GM18519 (cell line): ENCODE data around the gene NDUFA11.

Experiments used
- ATAC-seq: cut with Tn5 transposase; IDR thresholded peaks from one replicate; pipeline ENCODE4 v1.9.1; 2021; ENCODE audit warnings: mild to moderate bottlenecking, moderate library complexity; ENCODE audit not compliant: unreplicated experiment, low FRiP score

The NDUFA11 gene

DNA sequence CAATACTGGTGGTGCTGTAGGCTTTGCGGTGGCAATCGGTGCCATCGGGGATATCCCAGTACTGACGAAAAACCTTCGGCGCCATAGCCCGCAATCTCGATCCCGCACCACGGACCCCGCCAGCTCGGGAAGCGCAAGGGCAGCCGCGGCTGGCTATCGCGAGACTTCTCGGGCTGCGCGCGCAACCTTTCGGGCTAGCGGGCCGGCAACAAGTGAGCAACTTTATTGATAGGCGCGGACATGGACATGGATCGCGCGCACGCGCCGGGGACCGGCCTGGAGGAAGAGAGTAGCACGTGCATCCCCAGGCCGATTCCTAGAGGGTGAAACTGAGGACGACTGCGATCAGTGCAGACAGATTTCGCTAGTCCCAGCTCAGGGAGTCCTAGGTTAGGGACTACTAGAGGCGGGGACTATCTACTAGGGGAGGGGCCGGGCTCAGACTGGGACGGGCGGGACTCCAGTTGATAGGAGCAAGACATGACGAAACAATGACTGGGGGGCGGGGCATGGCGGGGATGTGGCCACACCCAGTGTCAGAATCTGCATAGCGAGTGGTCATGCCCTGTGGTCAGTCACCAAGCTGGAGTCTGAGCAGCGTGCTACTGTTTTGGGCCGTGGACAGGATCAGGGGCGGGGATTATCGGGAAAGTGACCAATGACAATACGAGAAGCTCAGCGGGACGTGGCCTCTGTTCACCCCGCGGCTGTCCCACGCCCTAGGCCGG, at the start of gene NDUFA11:
Gene NDUFA11 (minus strand): TSS at position 167 of the 728 bp plus-strand sequence. CDS start 82 bp downstream, at position 85.
- peak; percentile 17 for ATAC-seq

DNA sequence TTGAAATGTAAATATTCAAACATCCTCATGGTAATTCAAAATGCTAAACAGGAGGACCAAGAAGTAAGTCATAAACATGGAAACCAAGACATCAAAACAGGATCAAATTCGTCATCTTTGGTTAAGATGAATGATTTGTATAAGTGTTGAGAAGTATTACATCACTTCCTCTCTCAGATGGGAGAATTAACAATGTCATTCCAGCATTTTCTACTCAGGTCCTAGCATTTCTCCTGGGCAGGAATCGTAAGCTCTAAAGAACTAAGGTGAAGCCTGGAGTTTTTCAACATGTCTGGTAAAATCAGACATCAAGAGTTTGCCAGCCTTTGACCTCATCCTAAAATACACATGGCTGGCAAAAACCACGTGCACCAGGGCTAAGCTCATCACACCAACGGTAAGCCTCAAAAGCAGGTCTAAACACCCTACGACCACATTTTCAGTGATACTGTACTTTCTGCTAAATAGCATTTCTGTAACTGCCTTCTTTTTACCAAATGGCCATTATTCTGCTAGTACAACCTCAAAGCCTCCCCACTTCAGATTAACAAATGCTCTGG, 49.5 kb upstream of the NDUFA11 start:
- ATAC-seq = no peak

DNA sequence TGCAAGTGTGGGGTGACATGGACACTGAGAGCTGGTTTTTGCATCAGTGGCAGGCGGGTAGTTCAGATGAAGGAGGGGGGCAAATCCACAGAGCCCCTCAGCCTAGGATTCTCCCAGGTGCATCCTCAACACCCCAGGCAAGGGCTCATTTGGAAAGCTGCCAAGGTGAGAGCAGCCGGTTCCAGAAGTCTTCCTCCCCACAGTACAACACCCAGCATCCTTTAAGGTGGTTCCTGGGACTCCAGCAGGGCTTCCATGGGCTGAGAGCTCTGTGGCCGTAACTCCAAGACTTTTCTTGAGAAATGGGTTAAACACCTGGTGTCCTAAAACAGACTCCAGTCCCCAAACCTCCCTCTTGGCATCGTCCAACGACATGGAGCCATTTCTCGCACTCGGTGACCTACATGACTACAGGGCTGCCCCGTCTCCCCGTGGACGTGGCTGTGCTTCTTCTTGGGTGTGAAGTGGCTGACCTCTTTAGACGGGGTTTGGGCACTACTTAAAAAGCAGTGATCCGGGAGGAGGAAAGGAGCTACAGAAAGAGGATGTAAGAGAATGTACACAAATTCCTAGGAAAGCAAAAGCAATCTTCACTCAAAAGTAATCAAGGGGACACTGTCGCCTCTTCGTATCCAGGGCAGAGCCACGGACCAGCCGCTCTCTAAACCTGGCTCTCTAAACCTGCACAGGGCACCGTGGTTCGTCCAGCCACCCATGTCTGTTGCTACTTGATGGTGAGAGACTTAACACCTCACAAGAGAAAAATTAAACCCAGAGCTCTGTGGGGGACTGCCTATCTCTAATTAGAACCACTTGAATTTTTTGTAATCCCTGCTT, 48.8 kb upstream of the NDUFA11 start:
- no peak for ATAC-seq

DNA sequence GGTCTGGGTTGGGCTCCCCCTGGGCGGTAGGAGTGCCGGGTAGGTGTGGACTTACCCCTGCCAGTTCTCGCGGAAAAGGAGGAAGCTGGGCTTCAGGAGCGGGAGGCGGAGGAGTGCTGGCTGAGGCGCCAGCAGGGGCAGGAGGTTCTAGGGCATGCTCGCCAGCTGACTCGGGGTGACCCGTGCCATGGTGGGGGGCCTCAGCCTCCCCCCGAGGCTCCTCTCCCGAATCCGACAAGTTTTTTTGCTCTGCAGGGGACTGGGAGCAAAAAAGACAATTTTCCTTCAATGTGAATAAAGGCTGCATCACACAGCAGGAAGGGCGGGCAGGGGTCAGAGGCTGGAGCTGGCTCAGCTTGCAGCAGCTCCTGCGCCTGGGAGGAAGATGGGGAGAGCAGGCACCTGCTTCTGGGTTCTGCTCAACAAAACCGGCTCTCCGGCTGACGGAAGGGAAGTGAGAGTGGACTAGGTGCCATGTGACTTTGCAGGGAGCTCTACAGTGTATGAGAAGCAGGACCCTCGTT, 47.8 kb upstream of the NDUFA11 start:
- no peak for ATAC-seq

DNA sequence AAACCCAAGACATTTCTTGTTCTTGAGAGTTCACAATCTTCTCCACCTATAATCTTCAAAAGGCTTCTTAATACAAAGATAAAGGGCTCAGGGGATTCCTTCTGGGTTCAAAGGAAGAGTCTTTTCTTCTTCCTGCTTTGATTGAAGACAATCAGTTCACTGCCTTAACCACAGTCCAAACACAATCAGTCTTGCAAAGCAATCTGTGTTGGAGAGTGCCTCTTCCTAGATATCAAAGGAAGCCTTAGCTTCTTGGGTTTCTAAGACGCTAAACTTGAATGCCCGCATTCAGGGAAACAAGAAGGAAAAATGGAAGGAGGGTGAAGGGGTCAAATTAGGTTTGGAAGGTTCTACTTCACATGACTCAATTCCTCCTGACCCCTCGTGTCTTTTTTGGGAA, 47.2 kb upstream of the NDUFA11 start:
- no peak for ATAC-seq

DNA sequence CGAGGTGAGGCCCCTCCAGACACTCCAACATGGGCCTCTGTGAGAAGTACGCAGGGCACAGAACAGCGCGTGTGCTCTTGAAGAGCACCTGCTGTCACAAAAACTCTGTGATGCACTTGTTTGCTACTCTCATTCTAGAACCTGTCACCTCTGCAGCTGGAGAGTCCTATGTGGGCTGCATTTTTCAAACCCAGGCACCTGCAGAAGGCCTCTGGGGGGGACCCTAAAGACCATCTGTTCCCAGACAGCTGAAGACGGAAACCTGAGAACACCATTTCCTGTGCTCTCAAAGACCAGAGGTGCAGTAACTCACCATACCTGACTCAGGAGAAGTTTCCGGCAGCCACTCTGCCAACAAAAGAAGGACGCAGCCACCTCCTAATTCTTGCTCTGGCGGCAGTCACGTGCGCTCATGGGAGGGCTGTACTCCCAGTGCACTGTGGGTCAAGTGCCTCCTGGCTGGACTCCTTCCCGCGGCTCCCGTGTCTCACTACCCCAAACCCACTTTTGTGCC, 46.3 kb upstream of the NDUFA11 start:
- ATAC-seq = no peak

DNA sequence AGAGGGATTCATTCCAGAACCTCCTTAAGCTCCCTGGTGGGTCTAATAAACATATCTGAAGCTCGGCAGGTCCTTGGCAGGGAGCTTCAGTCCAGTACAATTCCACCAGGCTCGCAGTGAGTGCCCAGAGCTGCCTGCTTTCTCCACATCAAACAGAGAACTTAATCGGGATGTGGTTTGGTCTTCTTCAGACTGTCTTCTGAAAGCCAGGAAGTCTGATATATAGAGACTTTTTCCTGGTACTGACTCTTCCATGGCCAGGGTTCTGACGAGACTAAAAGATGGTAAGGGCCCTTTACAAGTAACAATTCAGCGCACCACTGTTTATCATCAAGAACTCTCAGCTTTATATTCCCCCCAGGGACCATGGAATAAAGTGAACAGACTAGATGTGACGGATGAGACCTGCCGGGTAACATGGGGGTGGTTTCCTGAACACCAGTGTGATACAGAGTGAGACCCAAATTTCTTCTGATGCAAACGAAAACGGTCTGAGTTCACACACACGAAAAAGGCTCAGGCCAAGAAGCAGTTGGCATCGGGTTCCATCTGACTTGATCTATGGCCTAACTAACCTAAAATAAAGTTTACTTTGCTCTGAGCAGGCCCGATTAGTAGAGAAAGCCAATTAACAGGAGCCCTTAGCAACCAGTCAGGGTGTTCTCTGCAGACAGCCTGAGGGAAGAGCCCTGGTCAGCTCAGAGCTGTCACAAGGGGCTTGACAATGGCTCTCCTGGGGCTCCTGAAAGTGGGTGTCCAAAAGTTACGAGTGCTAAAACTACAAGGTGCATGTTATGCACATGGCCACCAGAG, 45.4 kb upstream of the NDUFA11 start:
- no peak for ATAC-seq

DNA sequence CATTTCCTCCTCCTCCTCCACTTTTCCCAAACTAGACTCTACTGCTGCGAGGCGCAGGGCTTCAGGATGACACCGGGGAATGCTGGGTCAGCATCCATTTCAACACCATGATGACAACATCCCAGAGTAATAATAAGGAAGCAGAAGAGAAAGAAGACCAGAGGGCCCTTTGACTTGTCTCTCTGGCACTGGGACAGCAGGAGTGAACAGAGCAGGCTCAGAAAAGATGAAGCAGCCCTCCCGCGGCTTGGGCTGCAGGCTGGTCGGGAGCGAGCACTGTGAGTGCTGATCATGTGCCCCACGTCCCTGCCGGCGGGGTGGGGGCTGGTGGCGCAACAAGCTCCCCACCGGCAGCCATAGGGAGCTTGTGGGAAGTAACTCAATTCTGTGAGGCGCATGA, 43.8 kb upstream of the NDUFA11 start:
- ATAC-seq = no peak

DNA sequence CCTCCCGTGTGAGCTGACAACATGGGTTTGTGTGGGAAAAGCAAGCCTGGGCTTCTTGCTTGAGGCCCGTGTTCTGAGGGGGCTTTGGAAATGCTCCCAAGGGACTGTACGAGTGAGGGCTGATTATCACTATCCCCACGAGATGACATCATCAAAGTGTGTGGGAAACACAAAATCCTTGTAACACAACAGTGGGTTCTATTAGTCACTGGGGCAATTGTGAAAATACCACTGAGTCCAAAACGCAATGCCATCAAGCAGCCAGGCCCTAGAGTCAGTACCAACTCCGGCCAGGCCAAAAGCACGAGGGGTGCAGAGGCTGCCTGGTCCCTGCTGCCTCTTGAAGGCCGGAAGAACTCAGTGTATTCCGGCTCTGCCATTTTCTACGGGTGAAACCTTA, 40.0 kb upstream of the NDUFA11 start:
- ATAC-seq = no peak

DNA sequence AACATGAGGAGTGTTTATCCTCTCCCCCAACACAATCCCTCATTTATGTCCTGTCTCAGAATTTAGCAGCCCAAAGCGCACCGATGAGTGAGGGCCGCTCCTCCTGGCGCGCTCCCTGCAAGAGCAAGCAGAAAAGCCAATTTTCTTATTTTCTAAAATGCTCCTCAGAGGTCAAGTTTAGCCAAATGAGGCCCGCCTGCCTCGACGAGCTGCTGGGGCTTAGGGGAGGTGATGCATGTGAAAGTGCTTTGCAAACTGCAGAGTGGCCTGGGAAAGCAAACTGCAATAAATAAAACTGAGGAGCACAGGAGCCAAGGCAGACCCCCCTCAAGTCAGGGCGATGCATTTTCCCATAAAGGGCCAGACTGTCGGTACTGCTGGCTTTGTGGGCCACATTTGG, 39.5 kb upstream of the NDUFA11 start:
- no peak for ATAC-seq

DNA sequence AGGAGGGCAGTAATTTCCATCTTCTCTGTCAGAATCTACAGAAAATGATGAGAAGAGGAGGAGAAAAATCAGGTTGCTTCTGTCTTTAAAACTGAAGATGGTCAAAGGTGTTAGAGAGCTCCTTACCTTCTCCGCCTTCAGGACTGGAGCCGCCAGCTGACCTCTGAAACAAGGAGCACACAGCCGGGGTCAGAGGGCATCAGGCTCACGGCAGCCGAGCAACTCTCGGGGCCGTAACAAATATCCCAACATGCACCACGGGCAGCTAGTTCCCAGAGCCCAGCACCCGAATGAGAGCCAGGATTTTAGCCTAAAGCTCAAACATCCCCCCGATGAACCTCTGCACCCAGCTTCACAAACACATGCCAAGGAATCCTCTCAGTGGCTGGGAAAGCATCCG, 38.1 kb upstream of the NDUFA11 start:
- ATAC-seq = no peak

DNA sequence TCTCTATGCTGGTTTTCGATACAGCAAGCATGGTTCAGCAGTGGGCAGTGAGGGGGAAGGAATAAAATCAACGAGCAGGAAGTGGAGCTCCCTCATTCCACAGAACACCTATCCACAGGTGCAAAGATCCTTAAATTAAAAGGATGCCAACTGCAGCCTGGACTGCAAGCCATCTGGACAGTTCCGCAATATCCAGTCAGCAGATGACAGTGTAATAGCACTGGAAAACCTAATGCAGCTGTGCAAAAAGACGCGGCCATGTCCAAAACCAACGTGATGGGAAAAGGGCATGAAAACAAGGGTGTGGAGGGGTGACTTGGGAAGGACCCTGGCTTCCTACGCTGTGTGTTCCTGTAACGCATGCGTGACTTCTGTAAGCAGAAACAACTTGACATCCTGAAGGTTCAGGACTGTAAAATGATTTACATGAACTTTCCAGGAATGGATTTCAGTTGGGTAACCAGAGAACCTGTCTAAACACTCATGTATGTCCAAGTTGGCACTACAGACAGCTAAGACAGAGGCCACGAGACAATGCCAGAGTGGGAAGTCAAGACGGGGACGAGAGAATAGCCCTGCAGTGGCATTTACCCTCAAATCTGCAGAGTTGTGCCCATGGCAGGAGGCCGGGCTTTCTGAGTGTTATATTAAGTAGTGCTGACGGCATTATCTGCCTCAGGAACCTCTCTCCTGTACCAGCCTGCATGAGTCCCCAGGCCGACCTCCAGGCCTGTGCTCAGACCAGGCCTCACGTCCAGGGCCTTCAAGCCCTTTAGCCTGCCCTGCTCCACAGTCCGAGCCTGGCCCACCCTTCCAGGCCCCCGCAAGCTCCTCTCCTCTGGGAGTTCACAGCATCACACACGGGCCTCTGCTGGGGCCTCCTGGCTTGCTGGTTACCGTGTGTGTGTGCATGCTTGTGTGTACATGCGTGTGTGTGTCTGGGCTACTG, 36.9 kb upstream of the NDUFA11 start:
- ATAC-seq = no peak

DNA sequence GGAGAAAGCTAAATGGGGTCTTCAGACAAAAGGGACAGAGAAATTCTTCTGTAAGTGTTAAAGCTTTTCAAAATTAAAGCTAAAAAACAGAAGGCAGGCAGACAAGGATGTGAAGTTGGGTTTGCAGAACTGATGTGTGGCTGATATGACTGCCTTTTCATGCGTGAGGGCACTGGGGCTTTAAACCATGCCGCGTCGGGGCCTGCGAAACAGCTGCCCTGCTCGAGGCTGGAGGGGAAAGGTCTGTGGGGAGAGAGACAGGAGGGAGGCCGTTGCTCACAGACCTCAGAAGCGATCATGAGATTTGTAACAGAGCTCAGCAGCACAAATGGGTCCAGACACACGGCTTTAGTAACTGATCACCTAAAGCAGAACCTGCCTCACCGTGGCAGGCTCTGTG, 34.0 kb upstream of the NDUFA11 start:
- no peak for ATAC-seq

DNA sequence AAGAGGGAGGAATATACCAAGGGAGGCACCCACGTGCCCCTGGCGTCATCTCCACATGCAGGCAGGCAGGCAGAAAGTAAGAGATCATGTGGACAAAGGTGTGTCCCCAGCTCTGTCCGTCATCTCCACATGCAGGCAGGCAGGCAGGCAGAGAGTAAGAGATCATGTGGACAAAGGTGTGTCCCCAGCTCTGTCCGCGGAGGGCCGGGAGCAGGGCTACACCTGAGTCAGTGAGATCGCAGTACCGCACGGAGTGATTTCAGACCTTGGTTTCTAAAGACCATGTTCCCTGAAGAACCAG, 32.7 kb upstream of the NDUFA11 start:
- no peak for ATAC-seq

DNA sequence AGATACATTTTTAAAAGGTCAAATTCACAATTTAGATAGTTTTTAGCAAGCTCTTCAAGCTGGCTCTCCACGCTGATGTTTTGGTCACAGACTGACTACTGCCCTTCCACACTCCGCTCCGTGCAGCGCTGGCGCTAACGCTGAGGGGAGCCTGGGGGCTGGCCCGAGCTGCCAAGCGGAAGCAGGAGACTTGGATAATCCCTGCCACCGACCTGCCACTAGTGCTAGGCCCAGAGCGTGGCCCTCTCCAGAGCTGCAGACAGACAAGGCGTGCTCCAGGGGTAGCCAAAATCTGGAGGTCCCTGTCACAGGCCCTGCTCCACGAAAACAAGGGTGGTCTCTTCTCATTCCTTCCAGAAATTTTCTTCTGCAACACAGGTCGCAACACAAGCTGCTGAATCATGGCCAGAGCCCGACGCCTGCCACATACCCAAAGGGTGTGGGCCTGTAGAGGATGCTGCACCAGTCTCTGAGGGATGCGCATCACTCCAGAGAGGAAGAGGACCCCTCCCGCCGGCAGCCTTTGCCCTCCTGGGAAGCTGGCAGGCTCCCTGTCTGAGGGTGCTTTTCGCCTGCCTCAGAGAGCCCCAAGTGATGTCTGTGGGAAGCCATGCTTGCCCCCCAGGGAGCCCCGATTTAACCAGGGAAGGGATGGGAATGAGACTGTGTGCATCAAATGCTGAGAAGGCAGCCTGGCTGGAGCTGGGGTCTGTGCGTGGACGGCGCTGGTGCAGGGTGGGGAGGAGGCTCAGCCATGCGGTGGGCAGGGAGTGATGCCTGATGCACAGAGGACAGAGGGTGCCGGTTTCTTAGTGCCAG, 32.1 kb upstream of the NDUFA11 start:
- ATAC-seq = no peak

DNA sequence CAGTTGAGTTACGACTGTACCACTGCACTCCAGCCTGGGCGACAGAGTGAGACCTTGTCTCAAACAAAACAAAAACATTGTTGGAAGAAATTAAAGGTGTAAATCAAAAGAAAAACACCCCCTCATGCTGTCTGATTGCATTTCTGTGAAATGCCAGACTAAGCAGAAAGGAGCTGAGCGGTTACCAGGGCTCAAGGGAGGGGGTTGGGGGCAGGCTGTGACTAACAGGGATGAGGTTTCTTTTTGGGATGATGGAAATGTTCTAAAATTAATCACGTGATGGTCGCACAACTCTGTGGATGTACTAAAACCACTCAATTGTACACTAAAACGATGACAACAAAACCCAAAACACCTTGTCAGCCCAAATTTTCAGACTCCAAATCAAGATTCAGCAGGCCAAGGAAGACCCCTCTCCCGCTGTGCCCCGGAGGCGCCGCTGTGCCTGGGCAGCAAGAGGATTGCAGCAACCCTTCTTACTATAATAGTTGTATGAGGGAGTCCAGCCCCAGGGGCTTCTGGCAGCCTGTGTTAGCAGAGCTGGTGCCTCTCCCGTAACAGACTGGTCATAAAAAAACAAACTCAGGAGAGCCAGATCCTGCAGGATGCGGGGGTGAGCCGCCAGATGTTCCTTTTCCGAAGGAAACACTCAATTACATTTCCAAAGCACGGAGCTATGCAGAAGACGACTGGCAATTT, 31.3 kb upstream of the NDUFA11 start:
- ATAC-seq = no peak

DNA sequence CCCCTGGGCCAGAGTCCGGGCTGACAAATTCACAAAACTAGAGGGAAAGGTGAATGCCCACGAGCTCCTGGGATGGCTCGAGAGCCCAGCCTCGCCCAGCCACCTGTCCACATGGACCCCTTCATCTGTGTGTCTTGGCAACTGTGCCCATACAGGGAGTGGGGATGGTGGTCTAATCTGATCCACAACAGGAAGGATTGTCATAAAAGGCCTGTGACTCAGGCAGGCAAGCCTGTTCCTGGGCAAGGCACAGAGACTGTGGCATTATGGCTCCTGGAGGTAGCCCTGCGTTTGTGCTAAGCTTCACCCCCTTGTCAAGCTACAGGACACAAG, 30.4 kb upstream of the NDUFA11 start:
- ATAC-seq = no peak

DNA sequence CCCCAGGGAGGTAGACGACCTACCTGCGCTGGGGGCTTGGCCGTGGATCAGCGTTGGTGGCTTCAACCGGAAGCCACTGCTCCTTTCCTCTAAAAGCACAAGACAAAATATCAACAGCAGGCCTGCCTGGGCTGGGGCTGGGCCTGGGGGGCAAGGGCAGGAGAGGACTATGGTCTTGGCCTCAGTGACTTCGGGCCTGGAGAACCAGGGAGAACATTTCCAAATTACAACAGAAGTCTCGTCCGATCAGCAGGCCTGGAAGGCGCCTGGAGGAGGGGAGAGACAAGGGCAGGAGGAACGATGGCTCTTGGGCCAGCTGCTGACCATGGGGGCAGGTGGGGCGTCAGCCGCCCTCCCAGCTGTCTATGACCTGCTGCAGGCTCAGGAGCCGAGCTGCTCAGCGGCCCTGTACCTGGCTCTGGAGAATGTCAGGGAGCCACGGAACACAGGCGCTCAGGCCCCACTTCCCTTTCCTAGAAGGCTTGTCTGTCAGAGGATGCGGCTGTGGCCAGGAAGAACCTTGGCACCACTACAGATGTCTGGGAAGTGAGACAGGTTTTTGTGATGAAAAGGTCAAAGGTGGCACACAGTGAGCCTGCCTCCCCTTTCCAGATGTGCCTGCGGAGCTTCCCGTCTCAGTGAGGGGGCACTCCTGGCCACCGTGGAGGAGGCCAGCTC, 29.9 kb upstream of the NDUFA11 start:
- no peak for ATAC-seq
